Measurements from ENCODE around the gene ADORA1. TPM values are rescaled to one million over a fixed set of nuclear protein-coding genes. Genes with fewer than 3 reads are reported as not detected.

ADORA1 gene
- total RNA-seq, 5 donors from 2014 or later (not counting 1 experiment from before 2014, with no cell fraction given) = not detected

DNA sequence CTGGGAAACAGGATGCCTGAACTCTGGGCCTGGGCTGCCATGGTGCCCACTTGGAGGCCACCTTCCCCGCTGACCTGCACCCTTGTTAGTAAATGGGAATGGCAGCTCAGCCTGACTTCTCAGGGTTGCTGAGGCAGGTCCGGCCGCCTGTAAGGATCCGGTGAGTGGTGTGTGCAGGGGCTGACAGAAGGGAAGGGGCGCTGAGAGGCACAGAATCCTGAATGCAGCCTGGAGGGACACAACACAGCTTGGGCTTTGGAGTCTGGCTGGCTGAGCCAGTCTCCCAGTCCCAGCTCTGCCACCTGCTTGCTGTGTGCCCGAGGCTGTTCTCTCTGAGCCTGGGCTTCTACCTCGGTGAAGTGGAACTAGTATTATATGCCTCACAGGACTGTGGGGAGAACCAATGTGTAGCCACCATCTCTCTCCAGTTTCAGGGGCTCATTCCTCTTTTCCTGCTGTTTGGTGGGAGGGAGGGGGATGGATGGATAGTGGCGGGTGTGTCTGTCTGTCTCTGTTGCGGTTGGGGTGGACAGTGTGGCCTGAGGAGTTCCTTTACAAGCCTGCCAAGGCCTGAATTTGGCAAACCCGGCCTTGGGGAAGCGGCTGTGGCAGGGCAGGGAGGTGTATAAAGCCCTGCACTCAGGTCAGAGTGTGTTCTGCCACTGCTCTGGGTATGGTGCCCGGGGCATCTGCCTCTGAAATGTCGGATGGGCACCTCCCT, 18.0 kb downstream of the ADORA1 start:
- no peaks in the 10 kb centered on the region for H3K36me3 ChIP-seq (ENCODE audit: control insufficient read depth in 2 of 2, extremely low read depth in 1 of 2, insufficient read depth in 1 of 2, low read length in 1 of 2)
- DNase-seq (no peak), ATAC-seq (replicated peaks in 1 of 4) (no peak)
- H3K4me3 Mint-ChIP-seq = no peak overlapping the region
- peaks cover 0 to 22% of the 10 kb centered on the region in 2 experiments for H3K27me3 ChIP-seq (replicated peaks in 1 of 2; ENCODE audit: control insufficient read depth in 2 of 2, extremely low read depth in 1 of 2, insufficient read depth in 2 of 2, low read length in 1 of 2)
- H3K27me3 Mint-ChIP-seq = peaks cover 0 to 7% of the 10 kb centered on the region in 2 donors
- H3K27ac Mint-ChIP-seq = no peak overlapping the region
- peaks cover 4% of the 10 kb centered on the region for H3K36me3 Mint-ChIP-seq
- H3K9me3 Mint-ChIP-seq = peaks cover 0 to 4% (median 0%) of the 10 kb centered on the region in 3 donors
- no peak overlapping the region for H3K4me3 ChIP-seq (ENCODE audit: control insufficient read depth in 1 of 2, extremely low read depth in 1 of 2, low read length in 1 of 2)
- no peak overlapping the region for H3K27ac ChIP-seq (ENCODE audit: low read length)
- 79% methylated on average over 5 of the region's 13 CpGs for WGBS (ENCODE audit: insufficient coverage)
- ChIA-PET POLR2A (no interaction called here), CTCF (no interaction called here)
- H3K4me1 Mint-ChIP-seq = no peaks in the 10 kb centered on the region
- no peaks in the 10 kb centered on the region for H3K4me1 ChIP-seq (ENCODE audit: control insufficient read depth in 1 of 2, extremely low read depth in 1 of 2, insufficient read depth in 2 of 2, low read length in 2 of 2)
- no peaks in the 10 kb centered on the region for H3K9me3 ChIP-seq

DNA sequence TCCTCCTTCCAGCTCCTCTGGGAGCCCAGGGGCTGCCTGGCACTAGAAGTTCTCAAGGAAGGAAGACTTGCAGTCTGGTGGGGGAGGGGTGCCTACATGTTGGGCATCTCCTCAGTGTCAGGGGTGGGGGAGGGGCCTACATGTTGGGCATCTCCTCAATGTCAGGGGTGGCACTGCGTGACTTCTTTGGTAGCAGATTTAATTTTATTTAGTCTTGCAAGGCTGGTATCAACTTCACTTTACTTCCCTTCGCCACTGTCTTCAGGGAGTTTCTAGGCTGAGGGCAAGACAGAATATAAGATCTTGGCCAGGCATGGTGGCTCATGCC, 18.5 kb downstream of the ADORA1 start:
- Histone ChIP-seq H3K4me1 (ENCODE audit: control insufficient read depth in 1 of 2, extremely low read depth in 1 of 2, insufficient read depth in 2 of 2, low read length in 2 of 2) (no peaks in the 10 kb centered on the region), H3K9me3 (no peaks in the 10 kb centered on the region), H3K4me3 (ENCODE audit: control insufficient read depth in 1 of 2, extremely low read depth in 1 of 2, low read length in 1 of 2) (no peak overlapping the region), H3K36me3 (ENCODE audit: control insufficient read depth in 2 of 2, extremely low read depth in 1 of 2, insufficient read depth in 1 of 2, low read length in 1 of 2) (no peaks in the 10 kb centered on the region), H3K27ac (ENCODE audit: low read length) (no peak overlapping the region), H3K27me3 (replicated peaks in 1 of 2; ENCODE audit: control insufficient read depth in 2 of 2, extremely low read depth in 1 of 2, insufficient read depth in 2 of 2, low read length in 1 of 2) (peaks cover 0 to 22% of the 10 kb centered on the region in 2 experiments)
- POLR2A ChIA-PET = no interaction called here
- no peaks in the 10 kb centered on the region for H3K4me1 Mint-ChIP-seq
- CTCF ChIA-PET = no interaction called here
- H3K36me3 Mint-ChIP-seq = peaks cover 4% of the 10 kb centered on the region
- WGBS (ENCODE audit: insufficient coverage) = 100% methylated on average over 1 of the region's 2 CpGs
- ATAC-seq (replicated peaks in 1 of 4) (no peak), DNase-seq (no peak)
- peaks cover 0 to 4% (median 0%) of the 10 kb centered on the region in 3 donors for H3K9me3 Mint-ChIP-seq
- H3K4me3 Mint-ChIP-seq = no peak overlapping the region
- H3K27me3 Mint-ChIP-seq = peaks cover 0 to 7% of the 10 kb centered on the region in 2 donors
- H3K27ac Mint-ChIP-seq = no peak overlapping the region

DNA sequence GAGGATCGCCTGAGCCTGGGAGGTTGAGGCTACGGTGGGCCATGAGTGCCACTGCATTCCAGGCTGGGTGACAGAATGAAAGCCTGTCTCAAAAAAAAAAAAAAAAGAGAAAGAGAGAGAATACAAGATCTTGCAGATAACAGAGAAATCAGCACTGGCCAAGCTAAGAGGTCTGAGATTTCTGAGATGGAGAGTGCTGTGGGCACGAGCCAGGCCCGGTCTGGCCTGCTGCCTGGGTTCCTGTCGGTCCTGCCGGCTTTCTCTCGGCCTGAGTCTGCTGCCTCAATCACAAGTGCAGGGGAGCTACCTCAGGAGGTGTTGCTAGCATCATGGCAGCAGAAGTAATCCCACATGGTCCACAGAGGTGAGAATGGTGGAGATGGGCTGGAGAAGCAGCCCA, 19.0 kb downstream of the ADORA1 start:
- H3K9me3 Mint-ChIP-seq = peaks cover 0 to 4% (median 0%) of the 10 kb centered on the region in 3 donors
- no peaks in the 10 kb centered on the region for H3K36me3 ChIP-seq (ENCODE audit: control insufficient read depth in 2 of 2, extremely low read depth in 1 of 2, insufficient read depth in 1 of 2, low read length in 1 of 2)
- no peak overlapping the region for H3K4me3 Mint-ChIP-seq
- no peaks in the 10 kb centered on the region for H3K4me1 ChIP-seq (ENCODE audit: control insufficient read depth in 1 of 2, extremely low read depth in 1 of 2, insufficient read depth in 2 of 2, low read length in 2 of 2)
- peaks cover 0 to 20% of the 10 kb centered on the region in 2 experiments for H3K27me3 ChIP-seq (replicated peaks in 1 of 2; ENCODE audit: control insufficient read depth in 2 of 2, extremely low read depth in 1 of 2, insufficient read depth in 2 of 2, low read length in 1 of 2)
- WGBS (ENCODE audit: insufficient coverage) = 89% methylated on average over 6 of the region's 7 CpGs
- H3K27ac Mint-ChIP-seq = no peak overlapping the region
- ATAC-seq (replicated peaks in 1 of 4) (no peak), DNase-seq (no peak)
- no peaks in the 10 kb centered on the region for H3K4me1 Mint-ChIP-seq
- no peak overlapping the region for H3K27ac ChIP-seq (ENCODE audit: low read length)
- ChIA-PET CTCF (no interaction called here), POLR2A (no interaction called here)
- peaks cover 4% of the 10 kb centered on the region for H3K36me3 Mint-ChIP-seq
- H3K9me3 ChIP-seq = no peaks in the 10 kb centered on the region
- no peak overlapping the region for H3K4me3 ChIP-seq (ENCODE audit: control insufficient read depth in 1 of 2, extremely low read depth in 1 of 2, low read length in 1 of 2)
- peaks cover 0 to 5% of the 10 kb centered on the region in 2 donors for H3K27me3 Mint-ChIP-seq

DNA sequence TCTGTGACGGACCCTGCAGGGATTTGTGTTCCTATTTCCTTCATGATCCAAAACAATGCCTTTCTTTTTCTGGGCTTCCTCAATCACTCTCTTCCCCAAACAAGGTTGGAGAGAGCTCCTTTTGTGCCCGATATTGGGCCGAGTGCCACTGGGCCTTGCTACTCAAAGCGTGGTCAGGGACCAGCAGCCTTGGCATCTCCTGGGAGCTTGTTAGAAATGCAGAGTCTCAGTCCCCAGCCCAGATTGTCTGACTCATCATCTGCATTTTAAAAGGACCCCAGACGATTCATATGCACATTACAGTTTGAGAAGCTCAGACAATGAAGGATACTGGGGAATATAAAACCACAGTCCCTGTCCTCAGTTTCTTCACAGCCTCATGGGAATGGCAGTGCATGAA, 19.9 kb downstream of the ADORA1 start:
- Mint-ChIP-seq H3K4me1 (no peaks in the 10 kb centered on the region), H3K9me3 (peaks cover 0 to 4% (median 0%) of the 10 kb centered on the region in 3 donors), H3K27me3 (peaks cover 0 to 7% of the 10 kb centered on the region in 2 donors), H3K36me3 (peaks cover 4% of the 10 kb centered on the region), H3K4me3 (no peak overlapping the region), H3K27ac (no peak overlapping the region)
- Histone ChIP-seq H3K9me3 (no peaks in the 10 kb centered on the region), H3K4me1 (ENCODE audit: control insufficient read depth in 1 of 2, extremely low read depth in 1 of 2, insufficient read depth in 2 of 2, low read length in 2 of 2) (no peaks in the 10 kb centered on the region), H3K27ac (ENCODE audit: low read length) (no peak overlapping the region), H3K36me3 (ENCODE audit: control insufficient read depth in 2 of 2, extremely low read depth in 1 of 2, insufficient read depth in 1 of 2, low read length in 1 of 2) (no peaks in the 10 kb centered on the region), H3K27me3 (replicated peaks in 1 of 2; ENCODE audit: control insufficient read depth in 2 of 2, extremely low read depth in 1 of 2, insufficient read depth in 2 of 2, low read length in 1 of 2) (peaks cover 0 to 25% of the 10 kb centered on the region in 2 experiments), H3K4me3 (ENCODE audit: control insufficient read depth in 1 of 2, extremely low read depth in 1 of 2, low read length in 1 of 2) (no peak overlapping the region)
- WGBS (ENCODE audit: insufficient coverage) = 78% methylated on average over 4 of the region's 5 CpGs
- no peak for ATAC-seq (replicated peaks in 1 of 4)
- CTCF ChIA-PET = no interaction called here
- POLR2A ChIA-PET = no interaction called here
- DNase-seq = no peak

DNA sequence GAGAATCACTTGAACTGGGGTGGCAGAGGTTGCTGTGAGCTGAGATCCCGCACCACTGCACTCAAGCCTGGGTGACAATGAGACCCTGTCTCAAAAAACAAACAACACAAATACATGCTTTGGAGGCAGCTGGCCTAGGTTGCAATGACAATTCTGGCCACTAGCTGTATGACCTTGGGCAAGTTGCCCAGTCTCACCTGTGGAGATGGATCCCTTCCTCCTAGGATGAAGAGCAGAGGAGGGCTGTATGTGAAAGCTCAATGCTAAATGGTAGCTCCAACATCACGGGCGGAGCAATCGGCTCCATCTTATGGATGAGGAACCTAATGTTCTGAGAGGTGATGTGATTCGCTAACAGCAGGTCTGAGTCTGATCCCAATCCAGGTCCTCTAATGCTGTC, 20.6 kb downstream of the ADORA1 start:
- Histone ChIP-seq H3K4me3 (ENCODE audit: control insufficient read depth in 1 of 2, extremely low read depth in 1 of 2, low read length in 1 of 2) (no peak overlapping the region), H3K4me1 (ENCODE audit: control insufficient read depth in 1 of 2, extremely low read depth in 1 of 2, insufficient read depth in 2 of 2, low read length in 2 of 2) (no peaks in the 10 kb centered on the region), H3K36me3 (ENCODE audit: control insufficient read depth in 2 of 2, extremely low read depth in 1 of 2, insufficient read depth in 1 of 2, low read length in 1 of 2) (no peaks in the 10 kb centered on the region), H3K9me3 (no peaks in the 10 kb centered on the region), H3K27me3 (replicated peaks in 1 of 2; ENCODE audit: control insufficient read depth in 2 of 2, extremely low read depth in 1 of 2, insufficient read depth in 2 of 2, low read length in 1 of 2) (peaks cover 0 to 32% of the 10 kb centered on the region in 2 experiments), H3K27ac (ENCODE audit: low read length) (no peak overlapping the region)
- Mint-ChIP-seq H3K27me3 (peaks cover 0 to 10% of the 10 kb centered on the region in 2 donors), H3K36me3 (peaks cover 4% of the 10 kb centered on the region), H3K4me3 (no peak overlapping the region), H3K4me1 (no peaks in the 10 kb centered on the region), H3K27ac (no peak overlapping the region), H3K9me3 (peaks cover 0 to 4% (median 0%) of the 10 kb centered on the region in 3 donors)
- CTCF ChIA-PET = interaction anchor here in 1 of 2 donors (0.6 kb wide), 1 partner anchor 689 kb away, joined by 3 read pairs; no protein-coding TSS in a partner anchor
- ATAC-seq (replicated peaks in 1 of 4) = no peak
- 94% methylated on average over 4 of the region's 5 CpGs for WGBS (ENCODE audit: insufficient coverage)
- no peak for DNase-seq
- POLR2A ChIA-PET = no interaction called here

DNA sequence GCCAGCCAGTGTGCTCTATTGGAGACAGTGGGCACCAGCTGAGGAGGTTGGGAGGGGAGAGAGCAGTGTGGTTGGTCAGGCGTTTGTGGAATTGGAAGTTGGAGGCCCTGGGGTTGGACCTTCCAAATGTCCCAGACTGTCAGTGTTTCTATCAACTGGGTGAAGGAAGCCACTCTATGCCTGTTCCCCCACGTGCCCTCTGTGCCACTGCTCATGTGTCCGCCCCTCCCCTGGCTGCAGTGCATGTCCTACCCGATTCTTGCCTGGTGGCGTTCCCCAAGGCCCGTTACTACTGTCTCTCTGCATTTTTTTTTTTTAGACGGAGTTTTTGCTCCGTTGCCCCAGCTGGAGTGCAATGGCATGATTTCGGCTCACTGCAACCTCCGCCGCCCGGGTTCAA, 21.1 kb downstream of the ADORA1 start:
- H3K27ac Mint-ChIP-seq = no peak overlapping the region
- 83% methylated on average over 12 of the region's 12 CpGs for WGBS (ENCODE audit: insufficient coverage)
- no peak overlapping the region for H3K4me3 Mint-ChIP-seq
- POLR2A ChIA-PET = no interaction called here
- peaks cover 0 to 11% of the 10 kb centered on the region in 2 donors for H3K27me3 Mint-ChIP-seq
- H3K4me1 Mint-ChIP-seq = no peaks in the 10 kb centered on the region
- H3K36me3 Mint-ChIP-seq = peaks cover 2% of the 10 kb centered on the region
- Histone ChIP-seq H3K36me3 (ENCODE audit: control insufficient read depth in 2 of 2, extremely low read depth in 1 of 2, insufficient read depth in 1 of 2, low read length in 1 of 2) (no peaks in the 10 kb centered on the region), H3K27ac (ENCODE audit: low read length) (no peak overlapping the region), H3K4me3 (ENCODE audit: control insufficient read depth in 1 of 2, extremely low read depth in 1 of 2, low read length in 1 of 2) (no peak overlapping the region), H3K27me3 (replicated peaks in 1 of 2; ENCODE audit: control insufficient read depth in 2 of 2, extremely low read depth in 1 of 2, insufficient read depth in 2 of 2, low read length in 1 of 2) (peaks cover 0 to 36% of the 10 kb centered on the region in 2 experiments), H3K9me3 (no peaks in the 10 kb centered on the region), H3K4me1 (ENCODE audit: control insufficient read depth in 1 of 2, extremely low read depth in 1 of 2, insufficient read depth in 2 of 2, low read length in 2 of 2) (no peaks in the 10 kb centered on the region)
- CTCF ChIA-PET = no interaction called here
- DNase-seq (no peak), ATAC-seq (replicated peaks in 1 of 4) (no peak)
- H3K9me3 Mint-ChIP-seq = peaks cover 0 to 2% (median 0%) of the 10 kb centered on the region in 3 donors

All from T-cell (primary cell).